ENCODE data around the gene NFATC1. TPM values are rescaled to one million over a fixed set of nuclear protein-coding genes. Genes with fewer than 3 reads are reported as not detected.

The NFATC1 gene
- total and polyA plus RNA-seq, 9 donors: 7.0 to 17.1 (median 12.6) TPM

- Histone ChIP-seq H3K36me3 (ENCODE audit: control insufficient read depth, insufficient read depth, low read length) (no peaks in the 10 kb centered on the region), H3K4me3 (ENCODE audit: low read length) (no peak overlapping the region), H3K4me1 (ENCODE audit: control insufficient read depth, insufficient read depth, low read length) (peaks cover 3% of the 10 kb centered on the region), H3K27ac (ENCODE audit: low read length) (no peak overlapping the region), H3K9me3 (replicated peaks; ENCODE audit: control insufficient read depth, low read depth, low read length) (peaks cover 9% of the 10 kb centered on the region), H3K27me3 (ENCODE audit: control insufficient read depth, insufficient read depth, low read length) (peaks cover 11% of the 10 kb centered on the region)
- DNase-seq: peak; percentile 81
- WGBS (ENCODE audit: insufficient coverage): 65% methylated on average over 13 of the region's 16 CpGs
Observed at GRCh38 chr18:79540161-79540903, 144.6 kb downstream of the NFATC1 start.

GRCh38 chr18:79540904-79541282 lies 145.2 kb downstream of the NFATC1 start:
- Histone ChIP-seq H3K4me1 (ENCODE audit: control insufficient read depth, insufficient read depth, low read length) (peaks cover 3% of the 10 kb centered on the region), H3K4me3 (ENCODE audit: low read length) (no peak overlapping the region), H3K27me3 (ENCODE audit: control insufficient read depth, insufficient read depth, low read length) (peaks cover 11% of the 10 kb centered on the region), H3K9me3 (replicated peaks; ENCODE audit: control insufficient read depth, low read depth, low read length) (peaks cover 9% of the 10 kb centered on the region), H3K36me3 (ENCODE audit: control insufficient read depth, insufficient read depth, low read length) (no peaks in the 10 kb centered on the region), H3K27ac (ENCODE audit: low read length) (no peak overlapping the region)
- WGBS (ENCODE audit: insufficient coverage): 43% methylated on average over 5 of the region's 12 CpGs
- no peak for DNase-seq

- no peak for DNase-seq
- 98% methylated on average over 2 of the region's 2 CpGs for whole genome bisulfite sequencing (ENCODE audit: insufficient coverage)
- Histone ChIP-seq H3K4me3 (ENCODE audit: low read length) (no peak overlapping the region), H3K9me3 (replicated peaks; ENCODE audit: control insufficient read depth, low read depth, low read length) (peaks cover 9% of the 10 kb centered on the region), H3K27me3 (ENCODE audit: control insufficient read depth, insufficient read depth, low read length) (peaks cover 17% of the 10 kb centered on the region), H3K27ac (ENCODE audit: low read length) (no peak overlapping the region), H3K4me1 (ENCODE audit: control insufficient read depth, insufficient read depth, low read length) (peaks cover 6% of the 10 kb centered on the region), H3K36me3 (ENCODE audit: control insufficient read depth, insufficient read depth, low read length) (no peaks in the 10 kb centered on the region)
Observed at GRCh38 chr18:79542213-79542612, 146.5 kb downstream of the NFATC1 start.

GRCh38 chr18:79542876-79543750 lies 147.4 kb downstream of the NFATC1 start:
- Histone ChIP-seq H3K27me3 (ENCODE audit: control insufficient read depth, insufficient read depth, low read length) (peaks cover 20% of the 10 kb centered on the region), H3K36me3 (ENCODE audit: control insufficient read depth, insufficient read depth, low read length) (no peaks in the 10 kb centered on the region), H3K27ac (ENCODE audit: low read length) (no peak overlapping the region), H3K4me1 (ENCODE audit: control insufficient read depth, insufficient read depth, low read length) (peaks cover 8% of the 10 kb centered on the region), H3K9me3 (replicated peaks; ENCODE audit: control insufficient read depth, low read depth, low read length) (peaks cover under 1% of the 10 kb centered on the region), H3K4me3 (ENCODE audit: low read length) (no peak overlapping the region)
- no peak for DNase-seq
- 83% methylated on average over 12 of the region's 15 CpGs for WGBS (ENCODE audit: insufficient coverage)

GRCh38 chr18:79543861-79544385 lies 148.2 kb downstream of the NFATC1 start:
- H3K9me3 ChIP-seq (replicated peaks; ENCODE audit: control insufficient read depth, low read depth, low read length): no peaks in the 10 kb centered on the region
- peaks cover 25% of the 10 kb centered on the region for H3K27me3 ChIP-seq (ENCODE audit: control insufficient read depth, insufficient read depth, low read length)
- H3K4me1 ChIP-seq (ENCODE audit: control insufficient read depth, insufficient read depth, low read length): peaks cover 8% of the 10 kb centered on the region
- no peak for DNase-seq
- no peaks in the 10 kb centered on the region for H3K36me3 ChIP-seq (ENCODE audit: control insufficient read depth, insufficient read depth, low read length)
- H3K4me3 ChIP-seq (ENCODE audit: low read length): no peak overlapping the region
- no peak overlapping the region for H3K27ac ChIP-seq (ENCODE audit: low read length)
- WGBS (ENCODE audit: insufficient coverage): 85% methylated on average over 16 of the region's 21 CpGs

GRCh38 chr18:79544386-79544963 lies 148.7 kb downstream of the NFATC1 start:
- Histone ChIP-seq H3K36me3 (ENCODE audit: control insufficient read depth, insufficient read depth, low read length) (no peaks in the 10 kb centered on the region), H3K4me1 (ENCODE audit: control insufficient read depth, insufficient read depth, low read length) (peaks cover 8% of the 10 kb centered on the region), H3K9me3 (replicated peaks; ENCODE audit: control insufficient read depth, low read depth, low read length) (no peaks in the 10 kb centered on the region), H3K4me3 (ENCODE audit: low read length) (no peak overlapping the region), H3K27ac (ENCODE audit: low read length) (no peak overlapping the region), H3K27me3 (ENCODE audit: control insufficient read depth, insufficient read depth, low read length) (peaks cover 25% of the 10 kb centered on the region)
- DNase-seq: no peak
- WGBS (ENCODE audit: insufficient coverage): 40% methylated on average over 14 of the region's 23 CpGs

- H3K27ac ChIP-seq (ENCODE audit: low read length): no peak overlapping the region
- H3K4me3 ChIP-seq (ENCODE audit: low read length): no peak overlapping the region
- 78% methylated on average over 14 of the region's 20 CpGs for WGBS (ENCODE audit: insufficient coverage)
- no peaks in the 10 kb centered on the region for H3K36me3 ChIP-seq (ENCODE audit: control insufficient read depth, insufficient read depth, low read length)
- peaks cover 25% of the 10 kb centered on the region for H3K27me3 ChIP-seq (ENCODE audit: control insufficient read depth, insufficient read depth, low read length)
- no peaks in the 10 kb centered on the region for H3K9me3 ChIP-seq (replicated peaks; ENCODE audit: control insufficient read depth, low read depth, low read length)
- no peak for DNase-seq
- H3K4me1 ChIP-seq (ENCODE audit: control insufficient read depth, insufficient read depth, low read length): peaks cover 7% of the 10 kb centered on the region
Observed at GRCh38 chr18:79545255-79545654, 149.5 kb downstream of the NFATC1 start.

- Histone ChIP-seq H3K4me1 (ENCODE audit: control insufficient read depth, insufficient read depth, low read length) (peaks cover 6% of the 10 kb centered on the region), H3K36me3 (ENCODE audit: control insufficient read depth, insufficient read depth, low read length) (no peaks in the 10 kb centered on the region), H3K9me3 (replicated peaks; ENCODE audit: control insufficient read depth, low read depth, low read length) (no peaks in the 10 kb centered on the region), H3K27ac (ENCODE audit: low read length) (no peak overlapping the region), H3K4me3 (ENCODE audit: low read length) (no peak overlapping the region), H3K27me3 (ENCODE audit: control insufficient read depth, insufficient read depth, low read length) (peaks cover 25% of the 10 kb centered on the region)
- 82% methylated on average over 15 of the region's 18 CpGs for WGBS (ENCODE audit: insufficient coverage)
- no peak for DNase-seq
Observed at GRCh38 chr18:79545736-79546171, 150.0 kb downstream of the NFATC1 start.

- H3K9me3 ChIP-seq (replicated peaks; ENCODE audit: control insufficient read depth, low read depth, low read length): no peaks in the 10 kb centered on the region
- 59% methylated on average over 17 of the region's 23 CpGs for WGBS (ENCODE audit: insufficient coverage)
- H3K36me3 ChIP-seq (ENCODE audit: control insufficient read depth, insufficient read depth, low read length): no peaks in the 10 kb centered on the region
- no peak overlapping the region for H3K27ac ChIP-seq (ENCODE audit: low read length)
- H3K4me1 ChIP-seq (ENCODE audit: control insufficient read depth, insufficient read depth, low read length): peaks cover 6% of the 10 kb centered on the region
- peaks cover 25% of the 10 kb centered on the region for H3K27me3 ChIP-seq (ENCODE audit: control insufficient read depth, insufficient read depth, low read length)
- H3K4me3 ChIP-seq (ENCODE audit: low read length): no peak overlapping the region
- no peak for DNase-seq
Observed at GRCh38 chr18:79546781-79547272, 151.1 kb downstream of the NFATC1 start.

All from muscle of leg (tissue), 11 donors.